ENCODE data around the gene GTF3A. TPM values are rescaled to one million over a fixed set of nuclear protein-coding genes. Genes with fewer than 3 reads are reported as not detected.

GTF3A gene
- total and polyA plus RNA-seq, 2 donors (not counting 3 experiments of a cell fraction or from before 2014, with no cell fraction given) = 37.9 to 73.3 TPM

DNA sequence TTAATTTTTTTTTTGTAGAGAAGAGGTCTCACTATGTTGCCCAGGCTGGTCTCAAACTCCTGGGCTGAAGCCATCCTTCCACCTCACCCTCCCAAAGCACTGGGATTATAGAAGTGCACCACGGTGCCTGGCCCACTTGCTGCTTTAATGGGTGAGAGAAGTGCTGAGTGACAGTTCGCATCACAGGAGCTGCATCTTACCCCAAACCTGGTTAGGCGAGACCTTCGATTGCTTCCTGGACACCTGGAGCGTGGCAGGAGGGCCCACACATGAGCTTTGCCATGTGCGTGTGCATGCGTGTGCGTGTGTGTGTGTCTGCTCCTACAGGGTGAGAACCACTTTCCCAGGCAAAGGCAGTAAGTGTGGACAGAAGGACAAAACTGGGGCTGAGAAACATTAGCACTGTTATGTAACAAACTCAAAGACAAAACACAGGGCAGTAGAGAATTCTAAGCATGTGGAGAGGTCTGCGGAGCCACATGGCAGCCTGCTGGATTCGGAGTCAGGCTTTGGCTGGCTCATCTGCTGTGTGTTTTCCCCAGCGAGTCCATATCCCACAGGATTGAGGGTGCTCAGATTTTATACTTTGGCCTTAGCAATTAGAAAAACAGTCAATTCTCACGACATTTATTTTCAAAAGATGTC is 37.6 kb downstream of the GTF3A start:
- H3K4me3 ChIP-seq (replicated peaks in 1 of 3; ENCODE audit: insufficient read depth in 1 of 3, low read depth in 1 of 3, low read length in 3 of 3) = no peak overlapping the region
- BruUV-seq (replicated peaks) = no TSS peak
- ChIA-PET CTCF (interaction anchor here (1.3 to 3.0 kb wide), 2 partner anchors 11 to 368 kb away, joined by 4 to 8 read pairs; partner anchors contain the start of gene MTIF3), POLR2A (no interaction called here)
- no peak for FAIRE-seq
- H3K4me1 ChIP-seq (ENCODE audit: control insufficient read depth, extremely low read depth, insufficient read depth, low read length) = no peaks in the 10 kb centered on the region
- H3K27ac ChIP-seq (ENCODE audit: insufficient read depth, low read depth, low read length) = no peak overlapping the region
- no peaks in the 10 kb centered on the region for H4K20me1 ChIP-seq (replicated peaks; ENCODE audit: control insufficient read depth, extremely low read depth, insufficient read depth, low read length)
- intact Hi-C loops (cut with micrococcal nuclease) = no loop called here
- no peaks in the 10 kb centered on the region for H3K79me2 ChIP-seq (ENCODE audit: control insufficient read depth, insufficient read depth, low read length)
- H3K36me3 ChIP-seq (ENCODE audit: control insufficient read depth in 2 of 2, extremely low read depth in 1 of 2, insufficient read depth in 2 of 2, low read length in 2 of 2) = no peaks in the 10 kb centered on the region
- TF ChIP-seq EZH2 (IDR thresholded peaks at IDR 0.05; ENCODE audit: borderline replicate concordance, low read depth, low read length, severe bottlenecking) (no peak), MYC (IDR thresholded peaks at IDR 0.05; ENCODE audit: low read depth, low read length) (no peak), POLR2A (IDR thresholded peaks at IDR 0.05; ENCODE audit: low read depth, low read length) (no peak), GATA2 (IDR thresholded peaks at IDR 0.05; ENCODE audit: insufficient read depth, insufficient read length, low read depth, low read length) (no peak), POLR2AphosphoS5 (IDR thresholded peaks at IDR 0.05; ENCODE audit: insufficient read depth, low read depth, low read length) (no peak), FOS (IDR thresholded peaks at IDR 0.05; ENCODE audit: borderline replicate concordance, insufficient read depth, low read length) (no peak), JUN (IDR thresholded peaks at IDR 0.05; ENCODE audit: borderline replicate concordance, insufficient read depth, insufficient read length, low read depth) (no peak), CTCF (IDR thresholded peaks at IDR 0.05; ENCODE audit: extremely low read depth in 1 of 2, insufficient read depth in 1 of 2, low read depth in 1 of 2, low read length in 2 of 2) (no peak)
- TF ChIP-seq, protein P1, sequence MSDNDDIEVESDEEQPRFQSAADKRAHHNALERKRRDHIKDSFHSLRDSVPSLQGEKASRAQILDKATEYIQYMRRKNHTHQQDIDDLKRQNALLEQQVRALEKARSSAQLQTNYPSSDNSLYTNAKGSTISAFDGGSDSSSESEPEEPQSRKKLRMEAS (IDR thresholded peaks at IDR 0.05; ENCODE audit: insufficient read depth, insufficient read length) = no peak
- H3K4me2 ChIP-seq (ENCODE audit: insufficient read depth, low read length) = no peak overlapping the region
- no peak for DNase-seq (ENCODE audit: low read depth, low spot score)
- no peak overlapping the region for H3K9ac ChIP-seq (replicated peaks; ENCODE audit: extremely low read depth, insufficient read depth, low read length)
- H3K27me3 ChIP-seq (ENCODE audit: control insufficient read depth in 2 of 2, insufficient read depth in 2 of 2, low read length in 2 of 2) = peaks cover 2 to 3% of the 10 kb centered on the region in 2 experiments
- no peaks in the 10 kb centered on the region for H3K9me3 ChIP-seq (replicated peaks; ENCODE audit: control insufficient read depth, insufficient read depth, low read length)
- dilution Hi-C loops (cut with MboI; ENCODE audit: extremely low pct_ligation_motif_present, low sequenced_read_pairs) = no loop called here
- H2AFZ ChIP-seq (ENCODE audit: low read depth, low read length) = no peak overlapping the region
- no peaks in the 10 kb centered on the region for H3K9me1 ChIP-seq (replicated peaks; ENCODE audit: control insufficient read depth, extremely low read depth, insufficient read depth, low read length)
